Measurements from ENCODE around the gene TH. TPM values are rescaled to one million over a fixed set of nuclear protein-coding genes. Genes with fewer than 3 reads are reported as not detected.
"Not testable (repeated sequence)": the region's sequence is repeated elsewhere in the genome, so short reads cannot be mapped to it uniquely, and the experiment has no call there.

TH gene
- total RNA-seq, 2 experiments from 2014 or later = not detected

- DNase-seq (no peak), ATAC-seq (no peak)
- ChIA-PET CTCF (no interaction called here), POLR2A (no interaction called here)
- Mint-ChIP-seq H3K4me1 (ENCODE audit: low read depth) (no peaks in the 10 kb centered on the region), H3K36me3 (ENCODE audit: low read depth) (no peaks in the 10 kb centered on the region), H3K27me3 (ENCODE audit: low read depth) (peaks cover 33% of the 10 kb centered on the region), H3K27ac (no peak overlapping the region), H3K4me3 (no peak overlapping the region), H3K9me3 (ENCODE audit: insufficient read depth) (peaks cover 4% of the 10 kb centered on the region)
Measured at GRCh38 chr11:2132246-2132645, 39.4 kb downstream of the TH start.

- H3K4me3 Mint-ChIP-seq = no peak overlapping the region
- H3K27me3 Mint-ChIP-seq (ENCODE audit: low read depth) = peaks cover 27% of the 10 kb centered on the region
- peaks cover 4% of the 10 kb centered on the region for H3K9me3 Mint-ChIP-seq (ENCODE audit: insufficient read depth)
- ATAC-seq = no peak
- no peaks in the 10 kb centered on the region for H3K36me3 Mint-ChIP-seq (ENCODE audit: low read depth)
- ChIA-PET CTCF (no interaction called here), POLR2A (no interaction called here)
- H3K27ac Mint-ChIP-seq = no peak overlapping the region
- DNase-seq = no peak
- H3K4me1 Mint-ChIP-seq (ENCODE audit: low read depth) = no peaks in the 10 kb centered on the region
Measured at GRCh38 chr11:2131371-2132236, 40.0 kb downstream of the TH start.

GRCh38 chr11:2130881-2131352 is 40.7 kb downstream of the TH start:
- CTCF ChIA-PET = no interaction called here
- H3K4me1 Mint-ChIP-seq (ENCODE audit: low read depth) = no peaks in the 10 kb centered on the region
- H3K27ac Mint-ChIP-seq = no peak overlapping the region
- ATAC-seq (no peak), DNase-seq (no peak)
- POLR2A ChIA-PET = no interaction called here
- H3K9me3 Mint-ChIP-seq (ENCODE audit: insufficient read depth) = peaks cover 4% of the 10 kb centered on the region
- peaks cover 20% of the 10 kb centered on the region for H3K27me3 Mint-ChIP-seq (ENCODE audit: low read depth)
- H3K36me3 Mint-ChIP-seq (ENCODE audit: low read depth) = no peaks in the 10 kb centered on the region
- H3K4me3 Mint-ChIP-seq = no peak overlapping the region

GRCh38 chr11:2129699-2130366 is 41.8 kb downstream of the TH start:
- H3K4me3 Mint-ChIP-seq = no peak overlapping the region
- H3K4me1 Mint-ChIP-seq (ENCODE audit: low read depth) = no peaks in the 10 kb centered on the region
- H3K36me3 Mint-ChIP-seq (ENCODE audit: low read depth) = no peaks in the 10 kb centered on the region
- no peak for ATAC-seq
- CTCF ChIA-PET = no interaction called here
- DNase-seq = no peak
- H3K27me3 Mint-ChIP-seq (ENCODE audit: low read depth) = peaks cover 17% of the 10 kb centered on the region
- POLR2A ChIA-PET = no interaction called here
- peaks cover 4% of the 10 kb centered on the region for H3K9me3 Mint-ChIP-seq (ENCODE audit: insufficient read depth)
- H3K27ac Mint-ChIP-seq = no peak overlapping the region

GRCh38 chr11:2129308-2129698 is 42.3 kb downstream of the TH start:
- Mint-ChIP-seq H3K4me3 (no peak overlapping the region), H3K27me3 (ENCODE audit: low read depth) (peaks cover 17% of the 10 kb centered on the region), H3K4me1 (ENCODE audit: low read depth) (no peaks in the 10 kb centered on the region), H3K9me3 (ENCODE audit: insufficient read depth) (peaks cover 4% of the 10 kb centered on the region), H3K27ac (no peak overlapping the region), H3K36me3 (ENCODE audit: low read depth) (no peaks in the 10 kb centered on the region)
- ATAC-seq (no peak), DNase-seq (no peak)
- CTCF ChIA-PET = no interaction called here
- POLR2A ChIA-PET = no interaction called here

GRCh38 chr11:2128511-2129307 is 42.9 kb downstream of the TH start:
- DNase-seq = no peak
- ATAC-seq = no peak
- no peak overlapping the region for H3K27ac Mint-ChIP-seq
- no peak overlapping the region for H3K4me3 Mint-ChIP-seq
- ChIA-PET POLR2A (no interaction called here), CTCF (no interaction called here)
- H3K36me3 Mint-ChIP-seq (ENCODE audit: low read depth) = no peaks in the 10 kb centered on the region
- peaks cover 17% of the 10 kb centered on the region for H3K27me3 Mint-ChIP-seq (ENCODE audit: low read depth)
- H3K4me1 Mint-ChIP-seq (ENCODE audit: low read depth) = no peaks in the 10 kb centered on the region
- H3K9me3 Mint-ChIP-seq (ENCODE audit: insufficient read depth) = peaks cover 4% of the 10 kb centered on the region

GRCh38 chr11:2128130-2128510 is 43.5 kb downstream of the TH start:
- H3K36me3 Mint-ChIP-seq (ENCODE audit: low read depth) = no peaks in the 10 kb centered on the region
- no peak overlapping the region for H3K27ac Mint-ChIP-seq
- POLR2A ChIA-PET = no interaction called here
- H3K27me3 Mint-ChIP-seq (ENCODE audit: low read depth) = peaks cover 13% of the 10 kb centered on the region
- CTCF ChIA-PET = no interaction called here
- no peaks in the 10 kb centered on the region for H3K4me1 Mint-ChIP-seq (ENCODE audit: low read depth)
- DNase-seq (no peak), ATAC-seq (no peak)
- peaks cover 4% of the 10 kb centered on the region for H3K9me3 Mint-ChIP-seq (ENCODE audit: insufficient read depth)
- H3K4me3 Mint-ChIP-seq = no peak overlapping the region

- H3K27ac Mint-ChIP-seq = no peak overlapping the region
- no peaks in the 10 kb centered on the region for H3K36me3 Mint-ChIP-seq (ENCODE audit: low read depth)
- ATAC-seq (no peak), DNase-seq (no peak)
- ChIA-PET CTCF (no interaction called here), POLR2A (no interaction called here)
- H3K4me1 Mint-ChIP-seq (ENCODE audit: low read depth) = no peaks in the 10 kb centered on the region
- H3K4me3 Mint-ChIP-seq = no peak overlapping the region
- H3K27me3 Mint-ChIP-seq (ENCODE audit: low read depth) = peaks cover 12% of the 10 kb centered on the region
- peaks cover 4% of the 10 kb centered on the region for H3K9me3 Mint-ChIP-seq (ENCODE audit: insufficient read depth)
Measured at GRCh38 chr11:2127482-2128129, 44.0 kb downstream of the TH start.

GRCh38 chr11:2126520-2127085 is 45.0 kb downstream of the TH start:
- ChIA-PET POLR2A (no interaction called here), CTCF (no interaction called here)
- Mint-ChIP-seq H3K4me3 (no peak overlapping the region), H3K27ac (no peak overlapping the region), H3K9me3 (ENCODE audit: insufficient read depth) (peaks cover 4% of the 10 kb centered on the region), H3K36me3 (ENCODE audit: low read depth) (no peaks in the 10 kb centered on the region), H3K27me3 (ENCODE audit: low read depth) (peaks cover 5% of the 10 kb centered on the region), H3K4me1 (ENCODE audit: low read depth) (no peaks in the 10 kb centered on the region)
- DNase-seq = no peak
- ATAC-seq = no peak

- ATAC-seq; H3K27me3 Mint-ChIP-seq (ENCODE audit: low read depth); CTCF ChIA-PET; H3K36me3 Mint-ChIP-seq (ENCODE audit: low read depth); H3K27ac Mint-ChIP-seq; H3K4me1 Mint-ChIP-seq (ENCODE audit: low read depth); H3K9me3 Mint-ChIP-seq (ENCODE audit: insufficient read depth); DNase-seq; H3K4me3 Mint-ChIP-seq; POLR2A ChIA-PET: not testable (repeated sequence)
Measured at GRCh38 chr11:2124736-2125484, 46.7 kb downstream of the TH start.

- H3K27ac Mint-ChIP-seq = no peak overlapping the region
- no peak overlapping the region for H3K4me3 Mint-ChIP-seq
- peaks cover 3% of the 10 kb centered on the region for H3K27me3 Mint-ChIP-seq (ENCODE audit: low read depth)
- no peaks in the 10 kb centered on the region for H3K36me3 Mint-ChIP-seq (ENCODE audit: low read depth)
- ChIA-PET POLR2A (no interaction called here), CTCF (no interaction called here)
- no peaks in the 10 kb centered on the region for H3K4me1 Mint-ChIP-seq (ENCODE audit: low read depth)
- ATAC-seq = no peak
- no peaks in the 10 kb centered on the region for H3K9me3 Mint-ChIP-seq (ENCODE audit: insufficient read depth)
- DNase-seq = no peak
Measured at GRCh38 chr11:2123628-2123960, 48.0 kb downstream of the TH start.

Data from activated CD8-positive, alpha-beta T cell treated with anti-CD3 and anti-CD28 coated beads, Interleukin-2, amount 10 ng/mL, durations not matched to agents 7 days and 5 days (primary cell).